IMR-90 (cell line): ENCODE measurements around the gene PSMG1. TPM values are rescaled to one million over a fixed set of nuclear protein-coding genes. Genes with fewer than 3 reads are reported as not detected.

ENCODE experiments used
- ATAC-seq: fragments of 200-7000 bp; cut with Tn5 transposase; 2 replicates; pipeline ENCODE4 v1.9.1; 2020; ENCODE audit warnings: low read depth, mild to moderate bottlenecking, moderate library complexity
- BruUV-seq: library from RNA; stranded (reverse); fragments of 400-500 nt; replicated peaks from 2 replicates; lab custom pipeline; 2021; lab: Mats Ljungman, UMichigan
- CTCF ChIA-PET: fragments of 300-600 bp; formaldehyde crosslinking; extraction: SDS; loops from one replicate; lab custom pipeline; 2021; ENCODE audit warnings: antibody characterized with exemption; lab: Yijun Ruan, JAX
- POLR2A ChIA-PET: fragments of 300-600 bp; sonication (Branson Sonifier 250); formaldehyde crosslinking; loops from one replicate; lab custom pipeline; 2022; ENCODE audit warnings: antibody characterized with exemption; ENCODE audit not compliant: unreplicated experiment; lab: Charles Lee
- DNase-seq: peaks from one replicate; pipeline ENCODE4 v3.0.0; 2013
- H2AFZ ChIP-seq: replicated peaks from 2 replicates; pipeline ENCODE3; 2013; ENCODE audit warnings: low read length, mild to moderate bottlenecking; ENCODE audit not compliant: poor library complexity
- H2AK5ac ChIP-seq: 2 replicates; pipeline ENCODE4 v1.6.1; 2013; ENCODE audit warnings: low read depth, low read length, inconsistent platforms
- H2AK9ac ChIP-seq: replicated peaks from 2 replicates; pipeline ENCODE3; 2013; ENCODE audit warnings: mild to moderate bottlenecking, low read depth, low read length, moderate library complexity; ENCODE audit not compliant: poor library complexity
- H2BK120ac ChIP-seq: 2 replicates; pipeline ENCODE4 v1.6.1; 2013; ENCODE audit warnings: low read depth, low read length, inconsistent platforms
- H2BK15ac ChIP-seq: 3 replicates; pipeline ENCODE4 v1.6.1; 2013; ENCODE audit warnings: low read depth, low read length, inconsistent platforms
- H2BK20ac ChIP-seq: 2 replicates; pipeline ENCODE4 v1.6.1; 2013; ENCODE audit warnings: low read depth, mild to moderate bottlenecking, inconsistent platforms, low read length, moderate library complexity
- H2BK5ac ChIP-seq: 2 replicates; pipeline ENCODE4 v1.6.1; 2013; ENCODE audit warnings: mild to moderate bottlenecking, low read depth, low read length, inconsistent platforms; ENCODE audit not compliant: poor library complexity, severe bottlenecking
- H3K14ac ChIP-seq: replicated peaks from 2 replicates; pipeline ENCODE4 v1.6.1; 2013; ENCODE audit warnings: low read depth, low read length, inconsistent platforms
- H3K18ac ChIP-seq: 2 replicates; pipeline ENCODE4 v1.6.1; 2013; ENCODE audit warnings: low read depth, low read length, control low read depth
- H3K23ac ChIP-seq: 2 replicates; pipeline ENCODE4 v1.6.1; 2013; ENCODE audit warnings: low read depth, low read length, inconsistent platforms
- H3K27ac ChIP-seq: 2 replicates; pipeline ENCODE4 v1.5.1; 2013; ENCODE audit warnings: mild to moderate bottlenecking, control low read depth, low read length; ENCODE audit not compliant: insufficient read depth
- H3K27me3 ChIP-seq: 2 replicates; pipeline ENCODE4 v1.6.1; 2013; ENCODE audit warnings: low read length; ENCODE audit not compliant: control insufficient read depth, insufficient read depth
- H3K36me3 ChIP-seq: 2 replicates; pipeline ENCODE4 v1.6.1; 2013; ENCODE audit warnings: low read length, mixed read lengths; ENCODE audit not compliant: control insufficient read depth, insufficient read depth
- H3K4ac ChIP-seq: 2 replicates; pipeline ENCODE4 v1.6.1; 2013; ENCODE audit warnings: low read depth, low read length, inconsistent platforms
- H3K4me1 ChIP-seq: 2 replicates; pipeline ENCODE4 v1.6.1; 2013; ENCODE audit warnings: low read length, mixed read lengths; ENCODE audit not compliant: control insufficient read depth, insufficient read depth
- H3K4me2 ChIP-seq: 2 replicates; pipeline ENCODE4 v1.6.1; 2013; ENCODE audit warnings: low read depth, mild to moderate bottlenecking, control low read depth, low read length, moderate library complexity
- H3K4me3 ChIP-seq: 2 replicates; pipeline ENCODE4 v1.5.1; 2013; ENCODE audit warnings: low read depth, mild to moderate bottlenecking, control low read depth, low read length, moderate library complexity; ENCODE audit not compliant: insufficient read depth
- H3K56ac ChIP-seq: 2 replicates; pipeline ENCODE4 v1.6.1; 2013; ENCODE audit warnings: low read length, inconsistent platforms; ENCODE audit not compliant: insufficient read depth; ENCODE audit errors: extremely low read depth
- H3K79me1 ChIP-seq, 2 experiments: 2 replicates each; pipeline ENCODE4 v1.6.1; 2013; ENCODE audit warnings: low read length in 2 of 2, inconsistent platforms in 1 of 2, low read depth in 1 of 2
- H3K9ac ChIP-seq: 2 replicates; pipeline ENCODE4 v1.6.1; 2013; ENCODE audit warnings: low read depth, low read length, control low read depth
- H3K9me1 ChIP-seq: 2 replicates; pipeline ENCODE4 v1.6.1; 2013; ENCODE audit warnings: low read length, inconsistent platforms; ENCODE audit not compliant: insufficient read depth
- H3K9me3 ChIP-seq: 2 replicates; pipeline ENCODE4 v1.6.1; 2013; ENCODE audit warnings: low read length; ENCODE audit not compliant: control insufficient read depth, insufficient read depth
- H4K20me1 ChIP-seq: 2 replicates; pipeline ENCODE4 v1.6.1; 2013; ENCODE audit warnings: low read length, inconsistent platforms; ENCODE audit not compliant: insufficient read depth
- H4K5ac ChIP-seq: 2 replicates; pipeline ENCODE4 v1.6.1; 2013; ENCODE audit warnings: mild to moderate bottlenecking, low read depth, low read length, control low read depth
- H4K8ac ChIP-seq, 2 experiments: 2 replicates each; pipeline ENCODE4 v1.6.1; 2013; ENCODE audit warnings: low read depth in 2 of 2, low read length in 2 of 2, control low read depth in 1 of 2, inconsistent platforms in 1 of 2
- H4K91ac ChIP-seq: 2 replicates; pipeline ENCODE4 v1.6.1; 2013; ENCODE audit warnings: low read depth, low read length, inconsistent platforms; ENCODE audit not compliant: insufficient read depth
- BHLHE40 ChIP-seq: fragments of 150-350 bp; IDR thresholded peaks from 2 replicates; pipeline ENCODE4 v1.6.1; 2016; ENCODE audit warnings: mild to moderate bottlenecking, low read depth, low read length
- CHD1 ChIP-seq: IDR thresholded peaks from 2 replicates; pipeline ENCODE4 v1.6.1; 2012; ENCODE audit warnings: low read depth, low read length, improper control_type of control experiment
- POLR2A ChIP-seq: IDR thresholded peaks from 2 replicates; pipeline ENCODE4 v1.6.1; 2012; ENCODE audit warnings: mild to moderate bottlenecking, low read depth, low read length
- RAD21 ChIP-seq: IDR thresholded peaks from 2 replicates; pipeline ENCODE4 v1.6.1; 2012; ENCODE audit warnings: low read length, improper control_type of control experiment
- RCOR1 ChIP-seq: IDR thresholded peaks from 2 replicates; pipeline ENCODE4 v1.6.1; 2012; ENCODE audit warnings: mild to moderate bottlenecking, low read length, improper control_type of control experiment; ENCODE audit not compliant: insufficient replicate concordance
- WGBS, 2 experiments: methylation state at CpG; one replicate each; pipeline versions ENCODE4 v1.1.5 to v1.1.7; 2013; ENCODE audit warnings: missing lambda C conversion rate in 2 of 2; ENCODE audit not compliant: insufficient read length in 1 of 2; ENCODE audit errors: extremely low coverage in 2 of 2; 5-methylcytosine and 5-hydroxymethylcytosine counted together
- dilution Hi-C: fragments of 300-500 bp; cut with HindIII; formaldehyde crosslinking; loops from one replicate; pipeline ENCODE4 v1.14.3; 2018; ENCODE audit warnings: low sequenced_read_pairs; ENCODE audit not compliant: unreplicated experiment
- in situ Hi-C: fragments of 300-500 bp; cut with MboI; formaldehyde crosslinking; loops from 3 replicates; pipeline ENCODE4 v1.14.3; 2019; ENCODE audit warnings: low sequenced_read_pairs, inconsistent platforms, mixed read lengths
- intact Hi-C: fragments of 100-400 bp; cut with micrococcal nuclease; formaldehyde crosslinking; loops from 2 replicates; pipeline ENCODE4 v1.10.0; 2022
- polyA plus RNA-seq, 3 experiments: library from polyadenylated mRNA; depleted of rRNA; stranded (reverse); fragments of >200 nt; gene quantifications; 2 replicates each; pipeline ENCODE4 v1.2.3, GENCODE V29; 2012; ENCODE audit warnings: low replicate concordance in 1 of 3
- total RNA-seq: library from RNA; depleted of rRNA; stranded (reverse); fragments of >200 nt; gene quantifications from 2 replicates; pipeline ENCODE4 v1.2.3, GENCODE V29; 2012
- TF ChIP-seq, protein P1 (sequence below): fragments of 150-350 bp; IDR thresholded peaks from 2 replicates; pipeline ENCODE4 v1.6.1; 2016; ENCODE audit warnings: low read depth, mild to moderate bottlenecking, low read length, moderate library complexity, borderline replicate concordance

PSMG1 gene
- total and polyA plus RNA-seq, 2 of the 4 experiments (the other 2 are of a cell fraction), result 37.8 to 45.4 TPM

DNA sequence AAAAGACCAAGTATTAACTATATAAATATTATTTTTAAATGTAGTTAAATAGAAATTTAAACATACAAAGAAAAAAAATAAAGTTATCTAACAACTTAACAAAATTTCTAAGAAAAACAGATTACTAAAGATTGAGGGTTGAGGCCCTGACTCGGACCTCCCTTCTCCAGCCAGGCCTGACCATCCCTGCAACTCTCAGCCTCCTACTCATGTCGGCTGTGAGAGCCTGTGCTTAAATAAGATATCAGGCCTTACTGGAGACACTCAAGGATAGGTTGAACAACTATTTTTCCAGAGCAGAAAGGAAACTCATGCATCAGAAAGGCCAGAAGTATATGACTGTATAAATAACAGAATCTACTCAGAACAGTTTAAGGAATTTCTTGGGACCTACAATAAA lies 33.0 kb upstream of the PSMG1 start:
- H3K27ac ChIP-seq, result no peak overlapping the region
- no CpG with 5 or more reads among the region's 2 CpGs for WGBS, 2 experiments
- H2AK9ac ChIP-seq, result no peak overlapping the region
- no peak overlapping the region for H3K4me2 ChIP-seq
- H3K18ac ChIP-seq, result no peak overlapping the region
- no peaks in the 10 kb centered on the region for H4K20me1 ChIP-seq
- H3K36me3 ChIP-seq, result peaks cover 23% of the 10 kb centered on the region
- H2BK15ac ChIP-seq, result no peak overlapping the region
- H2BK5ac ChIP-seq, result no peak overlapping the region
- H4K8ac ChIP-seq, result no peak overlapping the region
- no peaks in the 10 kb centered on the region; a peak in 1 of 4 replicates for H3K79me1 ChIP-seq
- no peak overlapping the region for H4K5ac ChIP-seq
- no peaks in the 10 kb centered on the region for H3K27me3 ChIP-seq
- in situ Hi-C loops (no loop called here), intact Hi-C loops (loop anchor here (10.0 kb wide), 1 partner anchor 49 kb away; no protein-coding TSS in a partner anchor), dilution Hi-C loops (no loop called here)
- ATAC-seq, result no peak; the same call in 1 of the 2 replicates
- ChIA-PET CTCF (no interaction called here), POLR2A (no interaction called here)
- no peaks in the 10 kb centered on the region for H3K9me3 ChIP-seq
- no peak overlapping the region for H3K23ac ChIP-seq
- no peak overlapping the region for H2BK120ac ChIP-seq
- H3K9ac ChIP-seq, result no peak overlapping the region
- BruUV-seq, result no TSS peak
- TF ChIP-seq POLR2A (no peak), RAD21 (no peak), RCOR1 (no peak), CHD1 (no peak), BHLHE40 (no peak)
- TF ChIP-seq, protein P1, sequence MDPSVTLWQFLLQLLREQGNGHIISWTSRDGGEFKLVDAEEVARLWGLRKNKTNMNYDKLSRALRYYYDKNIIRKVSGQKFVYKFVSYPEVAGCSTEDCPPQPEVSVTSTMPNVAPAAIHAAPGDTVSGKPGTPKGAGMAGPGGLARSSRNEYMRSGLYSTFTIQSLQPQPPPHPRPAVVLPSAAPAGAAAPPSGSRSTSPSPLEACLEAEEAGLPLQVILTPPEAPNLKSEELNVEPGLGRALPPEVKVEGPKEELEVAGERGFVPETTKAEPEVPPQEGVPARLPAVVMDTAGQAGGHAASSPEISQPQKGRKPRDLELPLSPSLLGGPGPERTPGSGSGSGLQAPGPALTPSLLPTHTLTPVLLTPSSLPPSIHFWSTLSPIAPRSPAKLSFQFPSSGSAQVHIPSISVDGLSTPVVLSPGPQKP, result no peak
- no peak overlapping the region for H2AK5ac ChIP-seq
- no peak overlapping the region for H2BK20ac ChIP-seq
- H3K4ac ChIP-seq, result no peak overlapping the region
- no peak overlapping the region for H4K91ac ChIP-seq
- H3K4me1 ChIP-seq, result no peaks in the 10 kb centered on the region
- no peak overlapping the region for H2AFZ ChIP-seq
- H3K56ac ChIP-seq, result no peak overlapping the region
- no peak overlapping the region for H3K14ac ChIP-seq
- DNase-seq, result no peak
- H3K4me3 ChIP-seq, result no peak overlapping the region
- H3K9me1 ChIP-seq, result no peaks in the 10 kb centered on the region
